DMS 273 treated with DMSO at 0.1 percent for 48 hours (cell line): ENCODE measurements around the gene EYA4.

Experiments
- DNase-seq: peaks from one replicate; lab custom pipeline; 2025; lab: John Stamatoyannopoulos, UW

Gene EYA4

DNA sequence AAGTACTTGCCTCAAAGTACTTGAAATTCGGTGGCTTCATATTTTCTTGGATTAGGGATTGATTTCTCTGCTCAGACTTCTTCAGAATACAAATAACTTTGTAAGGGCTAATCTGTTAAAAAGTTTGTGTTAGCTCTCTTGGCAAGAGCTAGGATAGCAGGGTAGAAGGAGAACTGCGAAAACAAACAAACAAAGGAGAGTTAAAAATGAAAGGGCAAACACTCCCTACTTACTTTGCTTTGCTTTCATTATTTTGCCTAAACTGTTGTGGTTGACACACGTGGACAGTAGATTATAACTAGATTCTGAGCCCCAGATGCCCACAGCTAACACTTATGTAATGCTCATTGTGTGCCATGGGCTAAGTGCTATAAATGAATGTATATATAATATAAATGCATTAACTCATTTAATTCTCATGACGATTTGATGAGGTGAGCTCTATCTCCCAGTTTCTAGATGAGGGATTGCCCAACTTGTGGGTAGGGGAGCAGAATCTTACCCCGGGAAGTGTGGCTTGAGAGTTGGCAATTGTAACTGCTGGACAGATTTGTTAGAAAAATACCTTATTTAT, 48.7 kb downstream of the EYA4 start:
- no peak for DNase-seq

GRCh38 chr6:133290930-133291329, 49.8 kb downstream of the EYA4 start:
- no peak for DNase-seq

DNA sequence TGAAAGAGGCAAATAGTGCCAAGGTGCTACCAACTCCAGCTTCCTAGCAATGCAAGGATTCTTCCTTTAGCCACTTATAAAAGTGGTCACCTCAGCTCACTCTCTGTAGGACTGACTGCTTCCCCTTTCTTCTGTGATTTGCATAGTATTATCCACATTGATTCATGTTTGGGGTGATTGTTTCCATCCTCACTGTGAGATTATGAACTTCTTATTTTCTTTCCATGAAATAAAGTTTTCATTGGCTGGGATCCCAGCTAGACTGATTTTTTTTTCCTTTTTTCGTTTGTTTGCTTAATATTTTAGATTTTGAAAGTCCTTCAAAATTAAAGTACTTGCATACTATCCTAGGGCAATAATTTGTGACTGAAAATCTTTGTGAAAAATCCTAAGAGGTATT, 50.5 kb downstream of the EYA4 start:
- no peak for DNase-seq

GRCh38 chr6:133297657-133298056, 56.5 kb downstream of the EYA4 start:
- DNase-seq, result no peak

- no peak for DNase-seq
Observed at GRCh38 chr6:133298335-133298734, 57.2 kb downstream of the EYA4 start.

- DNase-seq, result no peak
Observed at GRCh38 chr6:133298801-133299200, 57.6 kb downstream of the EYA4 start.

DNA sequence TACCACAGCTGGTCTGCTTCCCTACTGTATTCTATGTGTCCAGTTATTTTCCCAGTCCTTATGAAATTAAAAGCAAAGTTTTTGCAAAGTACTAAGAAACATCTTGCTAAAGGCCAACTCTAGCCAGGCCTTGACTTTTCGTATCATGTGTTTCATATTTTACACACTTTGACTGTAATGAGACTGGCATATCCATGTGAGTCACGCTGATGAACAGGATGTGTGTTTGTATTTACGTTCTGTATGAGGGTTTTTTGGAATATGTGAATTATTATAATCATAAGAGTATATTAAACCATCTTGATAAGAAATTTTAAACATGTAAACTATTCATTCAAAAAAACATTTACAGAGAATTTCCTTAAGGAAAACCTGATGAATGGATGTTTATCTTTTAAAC, 59.7 kb downstream of the EYA4 start:
- no peak for DNase-seq

DNA sequence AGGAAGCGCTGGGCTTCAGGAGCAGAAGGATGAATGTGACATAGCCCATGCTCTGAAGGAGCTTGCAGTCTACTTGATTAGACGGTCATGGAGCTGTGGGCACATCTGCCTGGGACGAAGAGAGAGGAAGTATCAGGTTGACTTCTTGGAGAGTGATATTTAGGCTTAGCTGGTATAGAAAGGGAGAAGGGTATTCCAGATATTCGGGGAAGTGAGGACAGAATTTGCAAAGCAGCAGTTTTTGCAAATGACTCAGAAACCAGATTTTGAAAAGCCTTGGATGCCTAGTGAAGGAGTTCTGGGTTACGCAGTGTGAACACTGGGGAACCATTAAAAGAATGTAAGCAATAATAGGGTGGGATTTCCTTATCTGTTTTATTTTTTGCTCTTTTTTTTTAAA, 60.7 kb downstream of the EYA4 start:
- no peak for DNase-seq

DNA sequence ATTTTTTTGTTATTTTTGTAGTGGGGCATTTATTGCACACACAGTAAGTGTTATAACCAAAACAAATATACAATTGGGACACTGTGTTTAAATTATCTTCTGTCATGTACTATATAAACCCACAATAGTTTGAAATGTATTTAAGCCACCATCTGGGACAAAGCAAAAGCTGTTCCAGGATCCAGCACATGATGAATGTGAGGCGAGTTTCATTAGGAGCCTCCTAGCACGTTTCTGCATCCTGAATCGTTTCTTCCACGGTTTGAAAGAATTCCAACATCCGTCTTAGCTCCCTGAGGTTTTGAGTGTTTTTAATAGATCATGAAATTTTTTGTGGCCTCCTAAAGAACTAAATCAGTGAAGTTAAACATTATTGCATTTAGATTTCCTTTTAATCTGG, 65.8 kb downstream of the EYA4 start:
- DNase-seq, result no peak

DNA sequence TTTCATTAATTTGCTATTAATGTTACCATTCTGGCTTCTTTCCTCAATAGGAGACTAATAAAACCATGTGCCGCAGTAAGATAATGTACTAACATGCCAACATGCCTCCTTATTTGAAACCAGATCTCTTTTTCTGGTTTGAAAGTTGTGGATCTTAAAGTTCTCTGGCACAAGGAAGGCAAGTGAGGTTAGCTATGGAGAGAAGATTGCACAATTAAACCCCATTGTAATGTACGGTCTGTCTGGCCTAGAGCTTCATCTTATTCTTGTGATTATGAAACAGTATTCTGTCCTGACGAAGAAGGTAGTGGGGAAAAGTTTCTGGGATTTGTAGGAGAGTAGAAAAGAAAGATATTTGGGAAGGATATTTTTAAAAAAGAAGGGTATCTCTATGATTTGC, 68.4 kb downstream of the EYA4 start:
- no peak for DNase-seq

- no peak for DNase-seq
Observed at GRCh38 chr6:133312006-133312405, 70.8 kb downstream of the EYA4 start.

DNA sequence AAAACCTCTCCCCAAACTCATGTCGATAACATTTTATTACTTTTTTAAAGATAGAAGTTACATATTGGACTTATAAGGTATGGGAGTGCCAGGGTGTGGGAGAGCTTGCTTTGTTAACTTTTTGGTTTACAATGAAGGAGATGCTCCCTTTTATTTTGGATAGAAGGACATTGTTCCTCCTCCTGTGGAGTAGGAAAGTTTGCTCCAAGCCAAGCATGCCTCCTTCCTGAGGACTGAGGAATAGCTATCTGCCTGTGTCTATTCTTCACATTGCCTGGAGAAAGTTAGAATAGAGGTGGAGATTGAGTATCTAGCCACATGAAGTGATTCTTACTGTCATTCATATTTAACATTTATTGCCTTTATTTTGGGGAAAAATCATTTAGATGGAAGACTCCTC, 71.9 kb downstream of the EYA4 start:
- no peak for DNase-seq

GRCh38 chr6:133314947-133315346, 73.8 kb downstream of the EYA4 start:
- no peak for DNase-seq

GRCh38 chr6:133315811-133316210, 74.7 kb downstream of the EYA4 start:
- DNase-seq, result no peak

DNA sequence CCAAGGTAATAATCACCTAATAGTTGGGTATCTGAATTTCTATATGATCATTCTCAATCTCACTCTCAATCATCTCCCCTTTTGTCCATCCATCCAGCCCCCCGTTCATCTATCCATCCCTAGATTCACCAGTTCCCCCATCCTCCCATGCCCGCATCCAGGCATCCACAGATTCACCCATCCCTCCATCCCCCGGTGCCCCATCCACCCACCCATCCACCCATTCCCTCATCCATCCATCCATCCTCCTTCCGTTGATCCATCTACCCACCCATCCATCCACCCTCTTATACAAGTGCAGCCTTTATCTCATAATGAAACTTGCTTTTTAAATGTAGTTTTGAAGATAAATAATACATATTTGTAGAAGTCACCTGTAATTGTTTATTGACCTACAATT, 76.5 kb downstream of the EYA4 start:
- no peak for DNase-seq

DNA sequence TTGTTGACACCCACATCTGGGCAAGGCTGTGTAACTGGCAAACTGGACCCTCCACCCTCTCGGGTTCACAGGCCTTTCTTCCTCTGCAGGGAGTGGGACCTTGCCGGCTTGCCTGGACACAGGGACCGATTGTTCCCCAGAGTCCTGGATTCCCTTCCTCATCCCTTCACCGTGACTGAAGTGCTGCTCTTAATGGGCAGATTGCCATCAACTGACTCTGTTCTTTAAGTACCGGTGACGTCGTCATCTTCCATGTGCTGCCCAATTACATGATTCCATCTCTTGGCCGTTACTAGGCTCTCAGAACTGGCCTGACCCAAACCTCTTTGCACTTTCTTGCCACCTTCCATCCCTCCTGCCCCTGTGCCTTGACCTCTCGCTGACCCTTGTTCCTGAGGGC, 85.4 kb downstream of the EYA4 start:
- no peak for DNase-seq

DNA sequence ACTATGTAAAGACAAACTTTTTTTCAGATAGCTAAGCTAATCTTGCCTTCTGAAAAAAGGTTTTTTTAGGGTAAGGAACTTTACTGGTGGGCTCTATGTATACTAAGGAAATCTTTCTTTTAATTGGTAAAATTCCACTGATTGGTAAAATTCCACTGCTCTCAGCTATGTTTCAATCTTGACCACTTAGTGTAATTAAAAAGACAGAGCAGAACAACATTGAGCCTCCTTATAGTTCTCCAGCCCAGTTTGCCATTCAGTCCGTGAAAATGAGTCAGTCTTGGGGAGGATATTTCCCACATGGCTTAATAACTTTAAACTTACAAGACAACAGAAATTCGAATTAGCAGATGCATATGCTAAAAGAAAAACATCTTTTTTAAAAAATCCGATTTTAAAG, 92.7 kb downstream of the EYA4 start:
- no peak for DNase-seq

GRCh38 chr6:133337308-133337707, 96.2 kb downstream of the EYA4 start:
- DNase-seq, result no peak

DNA sequence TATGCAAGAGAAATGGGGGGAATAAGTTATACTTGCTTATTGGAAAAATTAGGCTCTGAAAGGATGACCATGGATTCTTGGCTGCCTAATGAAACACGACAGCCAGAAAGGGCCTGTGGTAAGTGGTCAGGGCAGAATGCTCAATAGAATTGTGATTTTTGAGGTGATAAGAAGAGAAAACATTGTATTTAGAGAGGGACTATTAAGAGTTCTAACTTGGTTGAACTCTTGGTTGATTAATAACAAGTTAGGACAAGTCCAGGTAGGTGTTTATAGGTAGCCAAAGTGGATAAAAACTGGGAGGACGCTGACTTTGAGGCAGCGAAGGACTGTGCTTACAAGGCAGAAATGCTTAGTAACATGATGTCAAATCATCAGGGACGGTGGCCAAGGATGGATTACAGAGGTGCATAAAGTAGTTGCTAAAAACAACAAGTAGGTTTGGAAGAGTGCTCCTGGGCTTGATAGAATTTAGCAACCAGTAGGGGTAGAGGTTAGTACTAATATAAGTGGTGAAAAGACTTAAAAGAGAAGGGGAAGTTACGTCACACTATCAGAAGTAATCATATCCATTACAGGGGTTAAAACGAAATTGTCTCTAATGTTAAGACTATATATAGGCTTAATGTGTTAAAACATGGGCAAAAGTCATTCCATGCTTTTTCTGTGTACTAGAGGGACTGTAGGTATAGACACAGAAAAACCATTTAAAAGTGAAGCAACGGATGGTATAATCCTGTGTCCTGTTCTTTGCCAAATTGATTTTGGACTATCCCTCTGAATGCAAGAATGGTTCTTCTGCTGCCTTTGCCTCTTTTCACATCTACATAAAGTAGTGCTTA, 98.6 kb downstream of the EYA4 start:
- no peak for DNase-seq

DNA sequence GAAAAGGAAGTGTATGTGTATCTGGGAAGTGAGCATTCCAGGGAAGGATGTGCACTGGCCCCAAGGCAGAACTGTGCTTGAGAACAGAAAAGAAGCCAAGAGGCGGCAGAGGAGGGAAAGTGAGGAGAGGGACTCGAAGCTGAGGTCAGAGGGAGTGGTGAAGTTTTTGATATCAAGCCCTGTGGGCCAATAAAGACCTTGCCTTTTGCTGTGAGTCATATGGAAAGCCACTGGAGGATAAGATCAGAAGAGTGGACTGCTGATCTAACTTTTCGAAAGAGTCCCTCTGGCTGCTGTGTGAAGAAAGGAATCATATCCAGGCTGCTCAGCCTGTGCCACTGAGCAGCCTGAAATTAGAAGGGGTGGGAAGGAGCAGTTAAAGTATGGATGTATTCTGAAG, 99.4 kb downstream of the EYA4 start:
- DNase-seq, result no peak

- DNase-seq, result no peak
Observed at GRCh38 chr6:133341607-133342158, 100.5 kb downstream of the EYA4 start.

DNA sequence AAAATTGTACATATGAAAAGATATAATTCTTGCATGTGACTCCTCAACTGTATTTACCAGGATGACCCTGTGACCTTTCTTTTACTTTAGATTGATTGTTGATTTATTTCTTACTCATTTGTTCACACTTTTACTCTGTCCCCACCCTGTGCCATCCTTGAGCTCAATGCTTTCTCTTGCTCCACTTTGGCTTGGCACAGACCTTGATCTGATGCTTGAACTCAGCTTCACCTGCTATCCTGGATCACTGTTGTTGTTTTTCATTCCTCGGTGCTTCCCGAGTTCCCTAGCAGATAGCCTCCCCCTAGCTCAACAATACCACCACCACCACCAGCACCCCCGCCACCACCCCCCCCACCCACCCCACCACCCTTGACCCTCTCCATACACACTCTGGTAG, 102.1 kb downstream of the EYA4 start:
- DNase-seq, result no peak

- no peak for DNase-seq
Observed at GRCh38 chr6:133348846-133349245, 107.7 kb downstream of the EYA4 start.

GRCh38 chr6:133350928-133351327, 109.8 kb downstream of the EYA4 start:
- no peak for DNase-seq
